B cell (primary cell): ENCODE data around the gene MICAL3. TPM values are rescaled to one million over a fixed set of nuclear protein-coding genes. Genes with fewer than 3 reads are reported as not detected.

Source experiments
- ATAC-seq: fragments of 200-7000 bp; cut with Tn5 transposase; one replicate; pipeline ENCODE4 v1.10.0; 2021; ENCODE audit warnings: low read depth, mild to moderate bottlenecking, moderate number of reproducible peaks, moderate library complexity
- CTCF ChIA-PET: fragments of 350-600 bp; sonication (Branson Sonifier 250); formaldehyde crosslinking; loops from one replicate; lab custom pipeline; 2021; ENCODE audit warnings: antibody characterized with exemption, inconsistent platforms; lab: Charles Lee
- POLR2A ChIA-PET: fragments of 350-600 bp; sonication (Branson Sonifier 250); formaldehyde crosslinking; loops from one replicate; lab custom pipeline; 2021; ENCODE audit warnings: antibody characterized with exemption; lab: Charles Lee
- DNase-seq: peaks from one replicate; pipeline ENCODE4 v3.0.0; 2013
- H2AFZ ChIP-seq: 2 replicates; pipeline ENCODE4 v1.6.1; 2012; ENCODE audit warnings: mild to moderate bottlenecking, low read depth, low read length; ENCODE audit not compliant: insufficient read depth, poor library complexity, severe bottlenecking
- H3K27ac ChIP-seq, 2 donors: 1 replicate in 1 of 2; 2 replicates in 1 of 2; pipeline ENCODE4 v1.5.1; 2012 to 2013; ENCODE audit warnings: low read length in 2 of 2, mild to moderate bottlenecking in 2 of 2, moderate library complexity in 1 of 2
- H3K27me3 ChIP-seq, 4 experiments: fragments of 200-600 bp in 1 of 4; sonication (generic) in 1 of 4; replicated peaks in 1 of 4; 1 replicate in 2 of 4; 2 replicates in 2 of 4; pipeline versions ENCODE4 v1.6.1 to v1.7.0; 2013 to 2016; ENCODE audit warnings: low read length in 3 of 4, mild to moderate bottlenecking in 2 of 4, mixed read lengths in 1 of 4, moderate library complexity in 1 of 4; ENCODE audit not compliant: insufficient read depth in 4 of 4, control insufficient read depth in 3 of 4; ENCODE audit errors: control extremely low read depth in 1 of 4
- H3K36me3 ChIP-seq, 2 experiments: replicated peaks in 1 of 2; 1 replicate in 1 of 2; 2 replicates in 1 of 2; pipeline versions ENCODE4 v1.6.1 to v1.7.1; 2013; ENCODE audit warnings: low read length in 1 of 2; ENCODE audit not compliant: insufficient read depth in 2 of 2, control insufficient read depth in 1 of 2; ENCODE audit errors: control extremely low read depth in 1 of 2, extremely low read depth in 1 of 2
- H3K4me1 ChIP-seq, 2 donors: fragments of 200-600 bp in 1 of 2; sonication (generic) in 1 of 2; 1 replicate in 1 of 2; 2 replicates in 1 of 2; pipeline versions ENCODE4 v1.5.1 to v1.6.1; 2013 to 2017; ENCODE audit warnings: low read length in 2 of 2; ENCODE audit not compliant: control insufficient read depth in 2 of 2, insufficient read depth in 2 of 2
- H3K4me2 ChIP-seq: replicated peaks from 2 replicates; pipeline ENCODE3; 2012; ENCODE audit warnings: mild to moderate bottlenecking, low read depth, low read length; ENCODE audit not compliant: poor library complexity, severe bottlenecking
- H3K4me3 ChIP-seq, 5 experiments: fragments of 200-600 bp in 1 of 5; sonication (generic) in 1 of 5; 1 replicate in 3 of 5; 2 replicates in 2 of 5; pipeline versions ENCODE4 v1.5.1 to v1.7.0; 2011 to 2016; ENCODE audit warnings: low read length in 4 of 5, mild to moderate bottlenecking in 4 of 5, low read depth in 2 of 5, control low read depth in 1 of 5, moderate library complexity in 1 of 5; ENCODE audit not compliant: insufficient read depth in 1 of 5; ENCODE audit errors: control extremely low read depth in 1 of 5, extremely low read depth in 1 of 5
- H3K79me2 ChIP-seq: fragments of 200-600 bp; sonication (generic); one replicate; pipeline ENCODE4 v1.6.0; 2016; ENCODE audit warnings: low read length; ENCODE audit not compliant: control insufficient read depth, insufficient read depth
- H3K9ac ChIP-seq: fragments of 200-600 bp; sonication (generic); 2 replicates; pipeline ENCODE4 v1.6.1; 2017; ENCODE audit warnings: mild to moderate bottlenecking, low read length, moderate library complexity
- H3K9me3 ChIP-seq, 3 donors: one replicate each; pipeline versions ENCODE4 v1.6.1 to v1.7.1; 2013; ENCODE audit warnings: low read length in 2 of 3; ENCODE audit not compliant: control insufficient read depth in 2 of 3, insufficient read depth in 1 of 3; ENCODE audit errors: control extremely low read depth in 1 of 3
- H4K20me1 ChIP-seq: 2 replicates; pipeline ENCODE4 v1.6.0; 2012; ENCODE audit warnings: mild to moderate bottlenecking, low read length; ENCODE audit not compliant: insufficient read depth, control insufficient read depth, poor library complexity, severe bottlenecking
- H3K27ac Mint-ChIP-seq: one replicate; pipeline ENCODE4 v1.8.0; 2021; ENCODE audit warnings: mixed read lengths
- H3K27me3 Mint-ChIP-seq: one replicate; pipeline ENCODE4 v1.8.0; 2021; ENCODE audit warnings: mixed read lengths
- H3K4me1 Mint-ChIP-seq: one replicate; pipeline ENCODE4 v1.8.0; 2021; ENCODE audit warnings: mixed read lengths
- H3K4me3 Mint-ChIP-seq: one replicate; pipeline ENCODE4 v1.8.0; 2021; ENCODE audit warnings: mixed read lengths
- H3K9me3 Mint-ChIP-seq: one replicate; pipeline ENCODE4 v1.8.0; 2022; ENCODE audit warnings: mixed read lengths; ENCODE audit not compliant: insufficient read depth
- EZH2 ChIP-seq: IDR thresholded peaks from 2 replicates; pipeline ENCODE4 v1.6.1; 2012; ENCODE audit warnings: borderline replicate concordance, low read depth, mild to moderate bottlenecking, moderate library complexity, low read length; ENCODE audit not compliant: insufficient read depth, poor library complexity, severe bottlenecking
- WGBS: methylation state at CpG from one replicate; pipeline ENCODE4 v1.1.5; 2013; ENCODE audit warnings: missing lambda C conversion rate; ENCODE audit not compliant: insufficient coverage; 5-methylcytosine and 5-hydroxymethylcytosine counted together
- intact Hi-C: fragments of 100-400 bp; cut with micrococcal nuclease; formaldehyde crosslinking; loops from one replicate; pipeline ENCODE4 v1.10.0; 2022
- polyA plus RNA-seq: library from polyadenylated mRNA; depleted of rRNA; stranded (reverse); fragments of >200 nt; gene quantifications from 2 replicates; pipeline ENCODE4 v1.2.3, GENCODE V29; 2012
- total RNA-seq, 2 donors: library from RNA; stranded (reverse); fragments of 120-200 nt in 1 of 2; gene quantifications; 1 replicate in 1 of 2; 2 replicates in 1 of 2; pipeline versions ENCODE4 v1.2.3 to v1.2.4, GENCODE V29; 2013 to 2022
- TF ChIP-seq, protein P1 (sequence below): fragments of 200-600 bp; IDR thresholded peaks from one replicate; pipeline ENCODE4 v1.8.0; 2022; ENCODE audit warnings: antibody characterized with exemption, mild to moderate bottlenecking

Gene MICAL3
- total and polyA plus RNA-seq, 2 donors (not counting 1 experiment from before 2014, with no cell fraction given) = 50.5 to 253 TPM

DNA sequence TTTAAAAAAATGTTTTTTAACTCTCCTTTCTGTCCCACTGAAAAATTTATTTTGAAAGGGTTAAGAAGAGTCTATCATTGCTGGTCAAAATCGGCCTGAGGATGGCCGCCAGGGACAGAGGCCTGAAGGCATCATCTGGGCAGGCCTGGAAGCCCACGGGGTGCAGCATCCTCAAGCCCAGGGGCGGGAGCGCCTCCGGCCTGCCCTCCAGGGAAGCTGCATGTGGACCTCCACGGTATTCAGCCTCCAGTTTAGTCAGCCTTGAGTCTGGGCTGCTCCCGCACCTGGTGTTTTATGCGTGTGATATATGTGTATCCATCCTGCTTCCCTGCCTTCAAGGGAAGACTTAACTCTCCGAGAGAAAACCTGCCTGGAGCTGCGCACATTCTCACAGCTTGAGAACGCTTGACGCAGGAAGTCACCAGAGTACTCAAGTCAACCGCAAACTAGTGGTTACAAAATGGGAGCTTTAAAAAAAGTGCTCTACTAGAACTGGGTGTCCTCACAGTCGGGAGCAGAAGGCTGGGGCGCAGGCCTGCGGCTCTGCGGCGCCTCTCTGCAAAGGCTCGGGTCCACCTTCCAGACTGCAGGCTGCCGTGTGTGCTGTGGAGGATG is 236.5 kb downstream of the MICAL3 start:
- intact Hi-C loops = no loop called here
- no peaks in the 10 kb centered on the region for H3K79me2 ChIP-seq
- H3K4me1 ChIP-seq = no peaks in the 10 kb centered on the region
- CTCF ChIA-PET = interaction anchor here (0.7 to 3.8 kb wide), 8 partner anchors 10 to 288 kb away, joined by 3 to 109 read pairs (median 4); no protein-coding TSS in a partner anchor
- no peak overlapping the region for H3K27ac ChIP-seq
- H3K4me3 Mint-ChIP-seq = no peak overlapping the region
- no peak for TF ChIP-seq EZH2
- TF ChIP-seq, protein P1, sequence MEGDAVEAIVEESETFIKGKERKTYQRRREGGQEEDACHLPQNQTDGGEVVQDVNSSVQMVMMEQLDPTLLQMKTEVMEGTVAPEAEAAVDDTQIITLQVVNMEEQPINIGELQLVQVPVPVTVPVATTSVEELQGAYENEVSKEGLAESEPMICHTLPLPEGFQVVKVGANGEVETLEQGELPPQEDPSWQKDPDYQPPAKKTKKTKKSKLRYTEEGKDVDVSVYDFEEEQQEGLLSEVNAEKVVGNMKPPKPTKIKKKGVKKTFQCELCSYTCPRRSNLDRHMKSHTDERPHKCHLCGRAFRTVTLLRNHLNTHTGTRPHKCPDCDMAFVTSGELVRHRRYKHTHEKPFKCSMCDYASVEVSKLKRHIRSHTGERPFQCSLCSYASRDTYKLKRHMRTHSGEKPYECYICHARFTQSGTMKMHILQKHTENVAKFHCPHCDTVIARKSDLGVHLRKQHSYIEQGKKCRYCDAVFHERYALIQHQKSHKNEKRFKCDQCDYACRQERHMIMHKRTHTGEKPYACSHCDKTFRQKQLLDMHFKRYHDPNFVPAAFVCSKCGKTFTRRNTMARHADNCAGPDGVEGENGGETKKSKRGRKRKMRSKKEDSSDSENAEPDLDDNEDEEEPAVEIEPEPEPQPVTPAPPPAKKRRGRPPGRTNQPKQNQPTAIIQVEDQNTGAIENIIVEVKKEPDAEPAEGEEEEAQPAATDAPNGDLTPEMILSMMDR = no peak
- no peak overlapping the region for H3K4me2 ChIP-seq
- no peak for DNase-seq
- POLR2A ChIA-PET = interaction anchor here (3.4 kb wide), 1 partner anchor 15 kb away, joined by 14 read pairs; the partner anchor contains the start of gene BID
- H3K27me3 Mint-ChIP-seq = no peaks in the 10 kb centered on the region
- WGBS = 98% methylated on average over 21 of the region's 21 CpGs
- no peak overlapping the region for H3K9ac ChIP-seq
- no peaks in the 10 kb centered on the region for H3K27me3 ChIP-seq
- peaks cover 0 to 47% of the 10 kb centered on the region in 2 experiments for H3K36me3 ChIP-seq
- no peak for ATAC-seq
- H3K9me3 ChIP-seq = no peaks in the 10 kb centered on the region
- peaks cover 4% of the 10 kb centered on the region for H3K4me1 Mint-ChIP-seq
- H3K9me3 Mint-ChIP-seq = no peaks in the 10 kb centered on the region
- H3K27ac Mint-ChIP-seq = no peak overlapping the region
- H2AFZ ChIP-seq = no peak overlapping the region
- H4K20me1 ChIP-seq = peaks cover 13% of the 10 kb centered on the region
- no peak overlapping the region for H3K4me3 ChIP-seq

DNA sequence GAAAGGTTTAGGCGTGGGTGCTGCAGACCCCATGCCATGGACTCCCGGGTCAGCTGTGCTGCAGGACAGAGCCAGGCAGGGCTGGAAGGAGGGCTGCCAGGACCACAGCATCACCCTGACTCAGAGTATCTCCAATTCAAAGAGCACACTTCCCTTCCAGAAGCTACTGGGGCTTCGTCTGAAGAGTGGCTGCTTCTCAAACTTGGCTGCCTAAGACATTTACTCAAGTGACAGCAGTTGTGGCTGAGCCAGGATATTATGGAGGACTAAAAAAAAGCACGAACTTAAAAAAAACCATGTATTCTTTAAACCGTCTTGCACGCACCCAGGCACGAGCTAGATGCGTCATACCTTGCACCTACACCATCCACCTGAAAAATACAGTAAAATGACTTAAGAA is 237.1 kb downstream of the MICAL3 start:
- peaks cover 9% of the 10 kb centered on the region for H3K4me1 Mint-ChIP-seq
- H3K27me3 Mint-ChIP-seq = no peaks in the 10 kb centered on the region
- Histone ChIP-seq H3K36me3 (peaks cover 0 to 44% of the 10 kb centered on the region in 2 experiments), H4K20me1 (peaks cover 13% of the 10 kb centered on the region), H3K9me3 (no peaks in the 10 kb centered on the region), H3K27ac (no peak overlapping the region), H3K9ac (no peak overlapping the region), H3K4me2 (no peak overlapping the region), H3K4me1 (no peaks in the 10 kb centered on the region), H3K79me2 (no peaks in the 10 kb centered on the region), H3K27me3 (no peaks in the 10 kb centered on the region), H2AFZ (no peak overlapping the region), H3K4me3 (no peak overlapping the region)
- ATAC-seq (no peak), DNase-seq (no peak)
- H3K4me3 Mint-ChIP-seq = no peak overlapping the region
- POLR2A ChIA-PET = interaction anchor here (3.4 kb wide), 1 partner anchor 15 kb away, joined by 14 read pairs; the partner anchor contains the start of gene BID
- intact Hi-C loops = no loop called here
- WGBS = 100% methylated on average over 6 of the region's 8 CpGs
- CTCF ChIA-PET = interaction anchor here (0.7 to 4.9 kb wide), 10 partner anchors 9 to 288 kb away, joined by 3 to 109 read pairs (median 15); partner anchors contain the start of gene BID
- no peaks in the 10 kb centered on the region for H3K9me3 Mint-ChIP-seq
- TF ChIP-seq EZH2 = no peak
- TF ChIP-seq, protein P1 = no peak
- H3K27ac Mint-ChIP-seq = no peak overlapping the region
